ENCODE measurements around the gene CELF1. TPM values are rescaled to one million over a fixed set of nuclear protein-coding genes. Genes with fewer than 3 reads are reported as not detected.
A peak's percentile ranks its signal among the peaks of the same experiment; 100 is the strongest.
"Not testable (repeated sequence)": the region's sequence is repeated elsewhere in the genome, so short reads cannot be mapped to it uniquely, and the experiment has no call there.

Gene CELF1
- total RNA-seq, 2 experiments from 2014 or later = 132 to 143 TPM

- ATAC-seq (no peak), DNase-seq (no peak)
- H3K36me3 Mint-ChIP-seq (ENCODE audit: low read depth) = peaks cover 46% of the 10 kb centered on the region
- ChIA-PET CTCF (interaction anchor here (0.8 kb wide), 1 partner anchor 57 kb away, joined by 3 read pairs; no protein-coding TSS in a partner anchor), POLR2A (interaction anchor here (0.6 kb wide), 1 partner anchor 98 kb away, joined by 4 read pairs; no protein-coding TSS in a partner anchor)
- no peak overlapping the region for H3K27ac Mint-ChIP-seq
- H3K9me3 Mint-ChIP-seq (ENCODE audit: low read depth) = no peaks in the 10 kb centered on the region
- intact Hi-C loops (cut with DNase I, micrococcal nuclease) = no loop called here
- no peak overlapping the region for H3K4me3 Mint-ChIP-seq
- no peaks in the 10 kb centered on the region for H3K27me3 Mint-ChIP-seq
- peaks cover 15% of the 10 kb centered on the region for H3K4me1 Mint-ChIP-seq
Measured at GRCh38 chr11:47571895-47572294, 19.0 kb upstream of the CELF1 start.

GRCh38 chr11:47571357-47571729, 18.4 kb upstream of the CELF1 start:
- no peaks in the 10 kb centered on the region for H3K27me3 Mint-ChIP-seq
- no peak overlapping the region for H3K4me3 Mint-ChIP-seq
- peak overlapping the region; percentile 33 for H3K27ac Mint-ChIP-seq
- ATAC-seq (no peak), DNase-seq (no peak)
- H3K9me3 Mint-ChIP-seq (ENCODE audit: low read depth) = no peaks in the 10 kb centered on the region
- ChIA-PET POLR2A (no interaction called here), CTCF (interaction anchor here (0.8 to 1.8 kb wide), 3 partner anchors 16 to 56 kb away, joined by 3 to 6 read pairs (median 4); partner anchors contain the start of gene CELF1)
- peaks cover 17% of the 10 kb centered on the region for H3K4me1 Mint-ChIP-seq
- peaks cover 43% of the 10 kb centered on the region for H3K36me3 Mint-ChIP-seq (ENCODE audit: low read depth)
- intact Hi-C loops (cut with DNase I, micrococcal nuclease) = no loop called here

- peaks cover 39% of the 10 kb centered on the region for H3K36me3 Mint-ChIP-seq (ENCODE audit: low read depth)
- intact Hi-C loops (cut with DNase I, micrococcal nuclease) = no loop called here
- H3K27ac Mint-ChIP-seq = no peak overlapping the region
- H3K27me3 Mint-ChIP-seq = no peaks in the 10 kb centered on the region
- ATAC-seq (no peak), DNase-seq (no peak)
- ChIA-PET POLR2A (no interaction called here), CTCF (interaction anchor here (1.3 to 1.8 kb wide), 2 partner anchors 15 to 17 kb away, joined by 4 to 6 read pairs; partner anchors contain the start of gene CELF1)
- peaks cover 15% of the 10 kb centered on the region for H3K4me1 Mint-ChIP-seq
- H3K9me3 Mint-ChIP-seq (ENCODE audit: low read depth) = no peaks in the 10 kb centered on the region
- H3K4me3 Mint-ChIP-seq = no peak overlapping the region
Measured at GRCh38 chr11:47570651-47571356, 17.9 kb upstream of the CELF1 start.

DNA sequence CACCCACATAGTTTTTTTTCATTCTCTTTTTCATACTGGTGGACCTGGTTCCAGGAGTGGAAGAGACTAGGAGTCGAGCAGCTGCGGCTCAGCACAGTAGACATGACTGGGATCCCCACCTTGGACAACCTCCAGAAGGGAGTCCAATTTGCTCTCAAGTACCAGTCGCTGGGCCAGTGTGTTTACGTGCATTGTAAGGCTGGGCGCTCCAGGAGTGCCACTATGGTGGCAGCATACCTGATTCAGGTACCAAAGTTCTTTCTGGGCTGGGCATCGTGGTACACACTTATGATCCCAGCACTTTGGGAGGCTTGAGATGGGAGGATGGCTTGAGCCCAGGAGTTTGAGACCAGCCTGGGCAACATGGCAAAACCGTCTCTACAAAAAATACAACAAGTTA, 16.7 kb upstream of the CELF1 start:
- no peak overlapping the region for H3K4me3 Mint-ChIP-seq
- H3K27me3 Mint-ChIP-seq = no peaks in the 10 kb centered on the region
- ChIA-PET CTCF (interaction anchor here (0.5 to 1.8 kb wide), 4 partner anchors 10 to 60 kb away, joined by 3 to 6 read pairs (median 4); no protein-coding TSS in a partner anchor), POLR2A (no interaction called here)
- no peaks in the 10 kb centered on the region for H3K9me3 Mint-ChIP-seq (ENCODE audit: low read depth)
- H3K4me1 Mint-ChIP-seq = peaks cover 18% of the 10 kb centered on the region
- intact Hi-C loops (cut with DNase I, micrococcal nuclease) = no loop called here
- ATAC-seq = no peak
- H3K27ac Mint-ChIP-seq = no peak overlapping the region
- DNase-seq = no peak
- peaks cover 34% of the 10 kb centered on the region for H3K36me3 Mint-ChIP-seq (ENCODE audit: low read depth)

DNA sequence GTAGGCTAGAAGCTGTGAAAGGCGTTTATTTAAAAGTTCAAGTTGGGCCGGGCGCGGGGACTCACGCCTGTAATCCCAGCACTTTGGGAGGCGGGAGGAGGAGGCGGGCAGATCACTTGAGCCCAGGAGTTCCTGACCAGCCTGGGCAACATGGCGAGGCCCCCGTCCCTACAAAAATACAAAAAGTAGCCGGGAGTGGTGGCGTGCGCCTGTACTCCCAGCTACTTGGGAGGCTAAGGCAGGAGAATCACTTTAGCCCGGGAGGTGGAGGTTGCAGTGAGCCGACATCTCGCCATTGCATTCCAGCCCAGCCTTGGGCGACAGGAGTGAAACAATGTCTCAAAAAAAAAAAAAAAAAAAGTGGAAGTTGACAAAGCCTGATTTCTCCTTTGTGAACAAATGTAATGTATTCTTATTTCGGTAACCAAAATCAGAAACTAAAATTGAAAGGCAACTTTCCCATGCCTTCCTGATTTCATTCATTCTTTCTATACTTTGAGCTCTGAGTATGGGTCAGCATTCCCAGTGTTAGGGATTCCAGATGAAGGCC, 13.3 kb upstream of the CELF1 start:
- no peaks in the 10 kb centered on the region for H3K9me3 Mint-ChIP-seq (ENCODE audit: low read depth)
- peaks cover 11% of the 10 kb centered on the region for H3K36me3 Mint-ChIP-seq (ENCODE audit: low read depth)
- H3K4me3 Mint-ChIP-seq = peak overlapping the region; percentile 82
- no peak for DNase-seq
- ATAC-seq = no peak
- ChIA-PET CTCF (interaction anchor here (0.8 to 3.0 kb wide), 4 partner anchors 11 to 357 kb away, joined by 3 to 47 read pairs (median 4); partner anchors contain the start of gene CELF1), POLR2A (interaction anchor here (0.7 to 2.0 kb wide), 3 partner anchors 12 to 282 kb away, joined by 6 to 14 read pairs (median 7); partner anchors contain the start of genes KBTBD4, NDUFS3 and NUP160)
- intact Hi-C loops (cut with DNase I, micrococcal nuclease) = no loop called here
- peaks cover 28% of the 10 kb centered on the region for H3K4me1 Mint-ChIP-seq
- H3K27ac Mint-ChIP-seq = peak overlapping the region; percentile 75
- no peaks in the 10 kb centered on the region for H3K27me3 Mint-ChIP-seq

GRCh38 chr11:47565340-47566148, 12.6 kb upstream of the CELF1 start, which contains the start of gene PTPMT1:
PTPMT1 (plus strand) TSS chr11:47565599; CDS start chr11:47565623, 24 bp downstream.
- Mint-ChIP-seq H3K27me3 (no peaks in the 10 kb centered on the region), H3K27ac (peak within 1 kb of the TSS; percentile 82), H3K4me3 (peak within 1 kb of the TSS; percentile 82), H3K9me3 (ENCODE audit: low read depth) (no peaks in the 10 kb centered on the region), H3K4me1 (peaks cover 28% of the 10 kb centered on the region), H3K36me3 (ENCODE audit: low read depth) (peaks cover 9% of the 10 kb centered on the region)
- CTCF ChIA-PET = interaction anchor here (0.8 to 3.0 kb wide), 7 partner anchors 12 to 356 kb away, joined by 3 to 47 read pairs (median 4); partner anchors contain the start of gene CELF1
- peak; percentile 95 for ATAC-seq
- POLR2A ChIA-PET = interaction anchor here (0.7 to 2.0 kb wide), 3 partner anchors 13 to 282 kb away, joined by 6 to 14 read pairs (median 7); partner anchors contain the start of genes KBTBD4, NDUFS3 and NUP160
- DNase-seq = peak; percentile 85
- intact Hi-C loops (cut with DNase I, micrococcal nuclease) = loop anchor here in 1 of 2 experiments (1.0 kb wide), 3 partner anchors 12 to 77 kb away; partner anchors contain the start of genes CELF1, KBTBD4 and MTCH2

DNA sequence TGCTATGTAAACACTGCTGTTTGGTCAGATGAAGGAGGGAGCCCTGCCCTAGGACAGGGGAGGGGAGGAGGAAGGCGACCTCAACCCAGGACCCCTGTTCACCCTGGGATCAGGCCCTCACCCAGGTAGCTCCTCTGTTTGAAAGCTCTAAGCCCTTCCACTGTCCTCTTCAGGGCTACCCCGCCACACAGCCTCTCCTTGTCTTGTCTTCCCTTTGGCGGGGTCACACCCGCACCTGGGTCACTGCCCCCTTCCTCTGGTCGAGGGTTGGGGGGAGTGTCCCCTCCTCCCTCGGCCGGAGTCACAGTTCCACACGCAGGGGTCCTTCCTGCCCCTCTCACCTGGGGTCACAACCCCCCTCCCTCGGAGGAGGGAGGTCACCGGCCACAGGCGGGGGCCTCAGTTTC, 12.0 kb upstream of the CELF1 start:
- ATAC-seq (no peak), DNase-seq (no peak)
- Mint-ChIP-seq H3K9me3 (ENCODE audit: low read depth) (no peaks in the 10 kb centered on the region), H3K27ac (peak overlapping the region; percentile 82), H3K4me3 (peak overlapping the region; percentile 82), H3K27me3 (no peaks in the 10 kb centered on the region), H3K36me3 (ENCODE audit: low read depth) (peaks cover 8% of the 10 kb centered on the region), H3K4me1 (peaks cover 28% of the 10 kb centered on the region)
- CTCF ChIA-PET = interaction anchor here (0.6 to 3.0 kb wide), 9 partner anchors 11 to 361 kb away, joined by 3 to 47 read pairs (median 3); partner anchors contain the start of gene CELF1
- intact Hi-C loops (cut with DNase I, micrococcal nuclease) = loop anchor here in 1 of 2 experiments (1.0 kb wide), 3 partner anchors 12 to 77 kb away; partner anchors contain the start of genes CELF1, KBTBD4 and MTCH2
- POLR2A ChIA-PET = interaction anchor here (0.6 to 2.0 kb wide), 5 partner anchors 10 to 55 kb away, joined by 3 to 14 read pairs (median 7); partner anchors contain the start of genes KBTBD4 and NDUFS3

GRCh38 chr11:47564366-47564765, 11.4 kb upstream of the CELF1 start:
- ATAC-seq; H3K9me3 Mint-ChIP-seq (ENCODE audit: low read depth); DNase-seq; intact Hi-C loops (cut with DNase I, micrococcal nuclease); H3K36me3 Mint-ChIP-seq (ENCODE audit: low read depth); H3K27me3 Mint-ChIP-seq: not testable (repeated sequence)
- Mint-ChIP-seq H3K27ac (peak overlapping the region; percentile 25), H3K4me1 (peaks cover 28% of the 10 kb centered on the region), H3K4me3 (peak overlapping the region; percentile 82)
- ChIA-PET POLR2A (interaction anchor here (0.6 to 1.2 kb wide), 3 partner anchors 10 to 54 kb away, joined by 3 to 7 read pairs (median 6); no protein-coding TSS in a partner anchor), CTCF (interaction anchor here (0.6 to 3.0 kb wide), 9 partner anchors 8 to 361 kb away, joined by 3 to 47 read pairs (median 3); partner anchors contain the start of gene CELF1)

- H3K27ac Mint-ChIP-seq; DNase-seq; ATAC-seq; H3K4me3 Mint-ChIP-seq; POLR2A ChIA-PET; H3K9me3 Mint-ChIP-seq (ENCODE audit: low read depth); H3K36me3 Mint-ChIP-seq (ENCODE audit: low read depth); CTCF ChIA-PET; intact Hi-C loops (cut with DNase I, micrococcal nuclease); H3K27me3 Mint-ChIP-seq: not testable (repeated sequence)
- peaks cover 27% of the 10 kb centered on the region for H3K4me1 Mint-ChIP-seq
Measured at GRCh38 chr11:47562393-47562792, 9.5 kb upstream of the CELF1 start.

DNA sequence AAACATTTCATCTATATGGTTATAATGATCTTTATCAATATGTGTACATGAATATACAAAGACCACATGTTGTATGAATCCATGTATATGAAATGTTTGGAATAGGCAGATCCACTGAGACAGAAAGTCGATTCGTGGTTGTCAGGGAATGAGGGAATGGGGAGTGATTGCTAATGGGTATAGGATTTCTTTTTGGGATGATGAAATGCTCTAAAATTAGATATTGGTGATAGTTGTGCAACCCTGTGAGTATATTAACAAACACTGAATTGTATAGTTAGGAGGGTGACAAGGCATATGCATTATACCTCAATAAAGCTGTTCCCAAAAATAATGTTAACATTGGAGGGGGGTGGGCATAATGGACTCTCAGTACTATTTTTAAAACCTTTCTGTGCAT, 7.5 kb upstream of the CELF1 start:
- H3K27me3 Mint-ChIP-seq = no peaks in the 10 kb centered on the region
- H3K27ac Mint-ChIP-seq = no peak overlapping the region
- peaks cover 1% of the 10 kb centered on the region for H3K36me3 Mint-ChIP-seq (ENCODE audit: low read depth)
- no peak overlapping the region for H3K4me3 Mint-ChIP-seq
- ChIA-PET POLR2A (interaction anchor here (0.6 kb wide), 1 partner anchor 17 kb away, joined by 3 read pairs; no protein-coding TSS in a partner anchor), CTCF (no interaction called here)
- DNase-seq (no peak), ATAC-seq (no peak)
- intact Hi-C loops (cut with DNase I, micrococcal nuclease) = no loop called here
- H3K9me3 Mint-ChIP-seq (ENCODE audit: low read depth) = no peaks in the 10 kb centered on the region
- peaks cover 17% of the 10 kb centered on the region for H3K4me1 Mint-ChIP-seq

Data from activated CD4-positive, alpha-beta T cell treated with anti-CD3 and anti-CD28 coated beads for 36 hours (primary cell).